ENCODE results near the gene SYMPK.

Gene SYMPK

DNA sequence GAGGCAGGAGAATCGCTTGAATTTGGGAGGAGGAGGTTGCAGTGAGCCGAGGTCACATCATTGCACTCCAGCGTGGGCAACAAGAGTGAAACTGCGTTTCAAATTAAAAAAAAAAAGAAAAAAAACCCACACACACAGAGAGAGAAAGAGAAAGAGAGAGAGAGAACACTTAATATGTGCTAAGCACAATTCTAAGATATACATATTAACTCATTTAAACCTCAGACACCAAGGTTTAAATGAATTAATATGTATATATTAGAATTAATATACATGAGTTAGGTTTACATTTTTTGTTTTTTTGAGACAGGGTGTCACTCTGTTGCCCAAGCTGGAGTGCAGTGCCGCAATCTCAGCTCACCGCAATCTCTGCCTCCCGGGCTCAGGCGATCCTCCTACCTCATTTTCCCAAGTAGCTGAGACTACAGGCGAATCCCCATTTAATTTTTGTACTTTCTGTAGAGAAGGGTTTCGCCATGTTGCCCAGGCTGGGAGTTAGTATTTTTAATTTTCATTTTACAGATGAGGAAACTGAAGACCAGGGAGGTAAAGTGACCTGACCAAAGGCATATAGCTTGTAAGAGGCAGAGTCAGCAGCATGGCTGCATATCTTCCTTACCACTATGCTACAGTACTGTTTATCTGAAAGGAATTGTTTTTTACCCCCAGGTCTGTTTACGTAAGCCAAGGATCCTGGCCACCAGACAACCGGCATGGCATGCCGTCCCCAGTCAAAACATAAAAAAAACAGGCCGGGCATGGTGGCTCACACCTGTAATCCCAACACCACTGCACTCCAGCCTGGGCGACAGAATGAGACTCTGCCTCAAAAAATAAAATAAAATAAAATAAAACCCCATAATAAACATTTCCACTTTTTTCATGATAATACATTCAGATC lies 2.3 kb downstream of the SYMPK start:
- peak overlapping the region; percentile 87 for H3K4me2 ChIP-seq (ENCODE audit: low read length)
- peaks cover 67% of the 10 kb centered on the region for H3K79me2 ChIP-seq (ENCODE audit: control insufficient read depth, low read length)
- H3F3A ChIP-seq (ENCODE audit: control insufficient read depth, insufficient read depth) = no peaks in the 10 kb centered on the region; the same call in 1 of the 2 replicates

DNA sequence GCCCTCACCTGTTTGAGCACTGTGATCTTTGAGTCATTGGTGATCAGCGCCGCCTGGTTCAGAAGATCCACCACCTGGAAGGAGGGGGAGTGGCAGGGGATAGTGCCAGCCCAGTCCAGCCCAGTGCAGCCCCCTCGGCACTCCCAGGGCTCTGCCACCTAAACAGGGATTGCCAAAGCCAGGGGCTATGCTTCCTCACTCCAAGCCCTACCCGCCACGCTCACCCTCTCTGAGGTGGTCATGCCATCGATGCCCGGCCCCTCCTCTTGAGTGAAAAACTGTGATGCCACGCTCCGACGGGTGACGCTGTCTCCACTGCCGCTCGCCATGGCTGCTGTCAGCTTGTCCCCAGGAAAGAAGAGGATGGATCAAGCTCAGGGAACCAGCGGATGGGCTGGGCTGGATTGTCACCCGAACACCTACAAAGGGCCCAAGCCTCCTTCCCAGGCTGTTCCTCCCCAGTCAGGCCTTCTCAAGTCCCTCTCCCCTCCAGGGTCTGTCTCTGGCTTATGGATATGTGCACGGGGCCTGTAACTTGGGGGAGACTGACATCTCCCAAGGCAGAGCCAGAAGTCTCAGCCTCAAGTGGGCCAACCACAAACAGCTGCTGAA lies 8.7 kb downstream of the SYMPK start:
- Histone ChIP-seq H3K27ac (ENCODE audit: low read depth, low read length) (no peak overlapping the region), H3K79me2 (ENCODE audit: control insufficient read depth, low read length) (peaks cover 39% of the 10 kb centered on the region), H4K20me1 (ENCODE audit: control insufficient read depth, insufficient read depth, low read depth, low read length) (no peaks in the 10 kb centered on the region), H3F3A (ENCODE audit: control insufficient read depth, insufficient read depth) (no peaks in the 10 kb centered on the region), H3K4me2 (ENCODE audit: low read length) (no peak overlapping the region), H3K4me3 (ENCODE audit: low read length) (no peak overlapping the region), H3K36me3 (ENCODE audit: control insufficient read depth, low read length) (peaks cover 73% of the 10 kb centered on the region), H3K9me2 (replicated peaks; ENCODE audit: control insufficient read depth, low read length) (no peaks in the 10 kb centered on the region), H3K9me3 (ENCODE audit: control insufficient read depth, insufficient read depth, low read length) (no peaks in the 10 kb centered on the region), H3K4me1 (ENCODE audit: control insufficient read depth, low read length) (no peaks in the 10 kb centered on the region), H3K27me3 (ENCODE audit: control insufficient read depth, low read length) (no peaks in the 10 kb centered on the region)
- TF ChIP-seq, protein P1, sequence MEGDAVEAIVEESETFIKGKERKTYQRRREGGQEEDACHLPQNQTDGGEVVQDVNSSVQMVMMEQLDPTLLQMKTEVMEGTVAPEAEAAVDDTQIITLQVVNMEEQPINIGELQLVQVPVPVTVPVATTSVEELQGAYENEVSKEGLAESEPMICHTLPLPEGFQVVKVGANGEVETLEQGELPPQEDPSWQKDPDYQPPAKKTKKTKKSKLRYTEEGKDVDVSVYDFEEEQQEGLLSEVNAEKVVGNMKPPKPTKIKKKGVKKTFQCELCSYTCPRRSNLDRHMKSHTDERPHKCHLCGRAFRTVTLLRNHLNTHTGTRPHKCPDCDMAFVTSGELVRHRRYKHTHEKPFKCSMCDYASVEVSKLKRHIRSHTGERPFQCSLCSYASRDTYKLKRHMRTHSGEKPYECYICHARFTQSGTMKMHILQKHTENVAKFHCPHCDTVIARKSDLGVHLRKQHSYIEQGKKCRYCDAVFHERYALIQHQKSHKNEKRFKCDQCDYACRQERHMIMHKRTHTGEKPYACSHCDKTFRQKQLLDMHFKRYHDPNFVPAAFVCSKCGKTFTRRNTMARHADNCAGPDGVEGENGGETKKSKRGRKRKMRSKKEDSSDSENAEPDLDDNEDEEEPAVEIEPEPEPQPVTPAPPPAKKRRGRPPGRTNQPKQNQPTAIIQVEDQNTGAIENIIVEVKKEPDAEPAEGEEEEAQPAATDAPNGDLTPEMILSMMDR (IDR thresholded peaks at IDR 0.05; ENCODE audit: low read depth, low read length, poor library complexity, severe bottlenecking) = no peak
- no peak for TF ChIP-seq EZH2phosphoT487 (IDR thresholded peaks at IDR 0.05; ENCODE audit: borderline replicate concordance, low read length)

More for the DNA sequence above, 2.3 kb downstream of the SYMPK start:
- Histone ChIP-seq H3K27me3 (ENCODE audit: control insufficient read depth, low read length) (peaks cover 24% of the 10 kb centered on the region), H3K4me3 (ENCODE audit: low read length) (peak overlapping the region; percentile 90), H3K27ac (ENCODE audit: low read depth, low read length) (0 out of 2 replicates have a peak overlapping the region, but pooled peaks have one; percentile 22), H3K9me2 (replicated peaks; ENCODE audit: control insufficient read depth, low read length) (no peaks in the 10 kb centered on the region), H3K36me3 (ENCODE audit: control insufficient read depth, low read length) (peaks cover 45% of the 10 kb centered on the region), H4K20me1 (ENCODE audit: control insufficient read depth, insufficient read depth, low read depth, low read length) (no peaks in the 10 kb centered on the region), H3K9me3 (ENCODE audit: control insufficient read depth, insufficient read depth, low read length) (no peaks in the 10 kb centered on the region), H3K4me1 (ENCODE audit: control insufficient read depth, low read length) (peaks cover 25% of the 10 kb centered on the region)
- no peak for TF ChIP-seq EZH2phosphoT487 (IDR thresholded peaks at IDR 0.05; ENCODE audit: borderline replicate concordance, low read length)
- TF ChIP-seq, protein P1 (IDR thresholded peaks at IDR 0.05; ENCODE audit: low read depth, low read length, poor library complexity, severe bottlenecking) = no peak

DNA sequence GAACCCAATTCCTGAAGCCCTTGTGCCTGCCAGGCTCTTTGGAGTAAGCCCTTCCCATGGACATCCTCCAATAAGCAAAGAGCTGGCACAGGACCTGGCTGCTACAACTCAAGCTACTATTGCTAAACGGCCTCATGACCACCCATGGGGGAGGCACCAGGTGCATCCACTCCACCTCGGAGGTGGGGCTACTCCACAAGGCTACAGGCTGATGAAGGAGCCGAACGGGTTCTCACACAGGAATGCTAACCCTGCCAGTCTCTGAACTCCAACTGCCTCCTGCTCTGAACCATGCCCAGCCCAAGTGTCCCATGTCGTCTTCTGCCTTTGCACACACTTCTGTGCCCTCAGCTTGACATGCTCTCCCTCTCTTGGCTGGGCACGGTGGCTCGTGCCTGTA lies 10.0 kb downstream of the SYMPK start:
- Histone ChIP-seq H3K79me2 (ENCODE audit: control insufficient read depth, low read length) (peaks cover 26% of the 10 kb centered on the region), H3K9me3 (ENCODE audit: control insufficient read depth, insufficient read depth, low read length) (no peaks in the 10 kb centered on the region), H4K20me1 (ENCODE audit: control insufficient read depth, insufficient read depth, low read depth, low read length) (no peaks in the 10 kb centered on the region), H3K36me3 (ENCODE audit: control insufficient read depth, low read length) (peaks cover 76% of the 10 kb centered on the region), H3K4me1 (ENCODE audit: control insufficient read depth, low read length) (no peaks in the 10 kb centered on the region), H3K4me2 (ENCODE audit: low read length) (no peak overlapping the region), H3K9me2 (replicated peaks; ENCODE audit: control insufficient read depth, low read length) (no peaks in the 10 kb centered on the region), H3K4me3 (ENCODE audit: low read length) (no peak overlapping the region), H3F3A (ENCODE audit: control insufficient read depth, insufficient read depth) (no peaks in the 10 kb centered on the region), H3K27ac (ENCODE audit: low read depth, low read length) (no peak overlapping the region), H3K27me3 (ENCODE audit: control insufficient read depth, low read length) (no peaks in the 10 kb centered on the region)
- TF ChIP-seq EZH2phosphoT487 (IDR thresholded peaks at IDR 0.05; ENCODE audit: borderline replicate concordance, low read length) = no peak
- TF ChIP-seq, protein P1 (IDR thresholded peaks at IDR 0.05; ENCODE audit: low read depth, low read length, poor library complexity, severe bottlenecking) = no peak

Measured in DOHH2 (cell line).